ENCODE results near the gene SLX9.
"Not testable (repeated sequence)": the region's sequence is repeated elsewhere in the genome, so short reads cannot be mapped to it uniquely, and the experiment has no call there.

SLX9 gene

DNA sequence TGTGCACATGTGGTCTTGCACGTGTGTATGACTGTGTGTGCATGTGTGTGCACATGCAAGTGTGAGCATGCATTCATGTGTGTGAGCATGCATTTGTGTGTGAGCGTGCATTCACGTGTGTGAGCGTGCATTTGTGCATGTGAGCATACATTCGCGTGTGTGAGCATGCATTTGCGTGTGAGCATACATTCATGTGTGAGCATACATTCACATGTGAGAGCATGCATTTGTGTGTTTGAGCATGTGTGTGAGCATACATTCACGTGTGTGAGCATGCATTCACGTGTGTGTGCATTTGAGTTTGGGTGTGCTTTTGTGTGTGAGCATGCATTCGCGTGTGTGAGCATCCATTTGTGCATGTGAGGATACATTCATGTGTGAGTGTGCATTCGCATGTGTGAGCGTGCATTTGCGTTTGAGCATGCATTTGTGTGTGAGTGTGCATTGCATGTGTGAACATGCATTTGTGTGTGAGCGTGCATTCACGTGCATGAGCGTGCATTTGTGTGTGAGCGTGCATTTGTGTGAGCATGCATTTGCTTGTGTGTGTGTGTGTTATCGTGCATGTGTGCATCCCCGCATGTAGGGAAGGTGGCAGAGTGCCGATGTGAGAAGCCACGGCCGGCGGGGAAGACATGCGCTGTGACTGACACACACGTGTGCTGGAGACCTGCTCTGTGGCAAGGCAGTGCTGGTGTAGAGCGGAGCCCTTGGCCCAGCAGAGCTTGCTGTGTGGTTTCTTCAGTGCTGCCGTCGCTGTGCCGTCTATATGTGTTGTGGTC is 37.4 kb upstream of the SLX9 start:
- no peak for DNase-seq

DNA sequence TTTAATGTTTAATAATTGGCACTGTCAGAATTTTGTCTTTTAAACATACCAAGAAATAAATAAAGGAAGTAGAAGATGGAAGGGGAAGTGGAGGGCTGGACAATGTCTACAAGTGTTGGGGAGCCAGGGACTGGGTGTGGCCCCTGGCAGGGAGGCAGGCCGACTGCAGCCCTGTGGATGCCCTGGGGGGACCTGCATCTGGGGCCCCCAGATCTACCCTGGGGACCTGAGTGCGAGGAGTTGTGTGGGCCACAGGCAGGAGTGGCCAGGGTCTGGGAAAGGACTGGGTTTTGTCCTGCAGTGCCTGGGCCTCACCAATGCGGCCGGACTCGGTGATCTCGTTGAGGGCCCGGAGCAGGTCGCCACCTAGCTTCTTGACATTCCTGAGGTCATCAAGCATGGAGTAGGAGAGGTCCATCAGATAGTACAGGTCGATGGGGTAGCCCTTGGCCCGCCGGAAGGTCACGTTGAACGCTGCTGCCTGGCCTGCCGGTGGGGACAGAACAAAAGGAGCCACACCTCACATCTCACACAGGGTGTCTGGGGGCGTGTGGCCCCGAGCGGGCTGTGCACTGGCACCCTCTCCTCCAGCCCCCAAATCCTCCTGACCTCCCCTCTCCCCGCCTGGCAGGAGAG is 36.7 kb upstream of the SLX9 start:
- DNase-seq = no peak

DNA sequence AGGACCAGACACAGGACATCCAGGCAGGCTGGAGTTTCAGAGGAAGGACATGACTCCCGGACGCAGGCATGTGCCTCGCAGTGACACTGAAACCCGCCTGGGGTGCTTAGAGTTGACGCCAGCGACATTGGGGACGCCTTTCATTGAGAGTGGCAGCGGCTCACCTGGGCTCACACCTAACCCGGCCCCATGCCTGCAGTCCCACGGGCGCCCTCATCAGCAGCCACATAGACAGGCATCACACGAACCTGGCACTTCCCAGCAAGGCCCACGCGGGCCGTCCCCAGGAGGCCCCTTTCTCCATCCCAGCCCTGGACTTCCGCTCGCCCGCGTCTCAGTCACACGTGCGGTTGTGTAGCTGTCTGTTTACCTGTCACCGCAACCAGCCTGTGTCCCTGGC is 36.1 kb upstream of the SLX9 start:
- no peak for DNase-seq

DNA sequence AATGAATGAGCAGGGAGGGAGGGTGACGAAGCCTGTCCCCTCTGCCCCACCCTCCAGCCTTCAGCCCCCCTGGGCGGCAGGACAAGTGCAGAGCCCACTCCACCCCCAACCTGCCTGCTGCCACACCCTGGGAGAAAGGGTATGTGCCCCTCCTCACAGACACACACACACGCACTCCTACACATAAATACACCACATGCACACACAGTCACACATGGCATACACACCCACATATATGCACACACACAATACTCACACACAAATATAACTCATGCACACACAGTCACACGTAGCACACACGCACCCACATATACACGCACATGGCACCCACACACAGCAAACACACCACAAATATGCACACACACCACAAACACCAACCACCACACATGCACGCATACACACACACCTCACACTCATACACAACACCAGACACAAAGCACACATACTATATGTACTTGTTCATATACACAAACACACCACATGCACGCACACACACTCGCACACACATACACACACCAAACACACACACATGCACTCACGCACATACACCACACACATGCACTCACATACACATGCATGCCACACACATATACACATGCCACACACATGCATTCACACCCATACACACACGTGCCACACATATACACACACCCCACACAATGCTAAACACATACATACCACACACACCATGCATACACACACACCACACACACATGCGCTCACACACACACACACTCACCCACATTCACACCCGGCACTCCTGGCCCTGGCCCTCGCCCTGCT is 35.5 kb upstream of the SLX9 start:
- no peak for DNase-seq

DNA sequence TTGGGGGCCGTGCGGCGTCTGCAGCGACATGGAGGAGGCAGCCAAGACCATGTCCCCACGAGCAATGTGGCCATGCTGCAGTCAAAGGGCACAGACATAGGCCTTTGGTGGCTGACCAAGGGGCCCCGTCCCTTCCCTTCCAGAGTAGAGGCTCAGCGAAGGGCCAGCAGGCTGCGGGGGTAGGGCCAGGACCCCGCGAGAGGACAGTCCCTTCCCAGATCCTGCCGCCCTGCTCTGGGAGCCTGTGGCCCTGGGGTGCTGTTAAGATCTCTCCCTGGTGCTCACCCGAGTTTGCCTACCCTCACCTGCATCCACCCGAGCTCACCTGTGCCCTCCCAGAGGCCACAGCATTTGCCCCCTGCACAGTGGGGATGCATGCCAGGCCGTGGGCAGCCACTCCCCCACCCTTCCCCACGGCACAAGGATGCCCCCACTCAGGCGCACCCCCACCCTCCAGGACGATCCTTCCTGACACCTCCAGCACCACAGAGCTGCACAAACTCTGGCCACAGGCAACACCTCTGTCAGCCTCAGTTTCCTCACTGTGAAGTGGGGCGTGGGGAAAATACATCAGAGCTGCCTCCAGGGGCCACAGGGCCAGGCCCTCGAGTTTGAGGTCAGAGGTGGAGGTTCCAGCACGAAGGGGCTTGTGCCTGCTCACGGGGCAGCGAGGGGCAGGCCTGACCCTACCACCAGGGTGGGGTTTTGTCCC is 34.7 kb upstream of the SLX9 start:
- no peak for DNase-seq

DNA sequence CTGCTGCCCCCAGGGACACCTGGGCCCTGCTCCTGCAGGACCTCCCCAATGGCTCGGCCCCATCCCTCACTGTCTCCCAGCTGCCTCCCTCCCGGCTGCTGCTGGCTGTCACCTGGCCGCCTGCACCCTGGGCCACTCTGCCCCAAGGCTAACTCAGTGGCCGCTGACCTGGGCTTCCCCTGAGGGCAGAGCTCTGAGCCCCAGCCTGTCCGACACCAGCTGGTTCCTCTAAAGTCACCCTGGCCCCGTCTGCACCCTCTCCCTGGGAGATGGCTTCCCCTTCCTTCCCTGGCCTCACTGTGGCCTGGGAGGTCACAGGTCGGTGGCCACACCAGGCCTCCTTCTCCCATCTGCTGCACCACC is 34.1 kb upstream of the SLX9 start:
- no peak for DNase-seq

DNA sequence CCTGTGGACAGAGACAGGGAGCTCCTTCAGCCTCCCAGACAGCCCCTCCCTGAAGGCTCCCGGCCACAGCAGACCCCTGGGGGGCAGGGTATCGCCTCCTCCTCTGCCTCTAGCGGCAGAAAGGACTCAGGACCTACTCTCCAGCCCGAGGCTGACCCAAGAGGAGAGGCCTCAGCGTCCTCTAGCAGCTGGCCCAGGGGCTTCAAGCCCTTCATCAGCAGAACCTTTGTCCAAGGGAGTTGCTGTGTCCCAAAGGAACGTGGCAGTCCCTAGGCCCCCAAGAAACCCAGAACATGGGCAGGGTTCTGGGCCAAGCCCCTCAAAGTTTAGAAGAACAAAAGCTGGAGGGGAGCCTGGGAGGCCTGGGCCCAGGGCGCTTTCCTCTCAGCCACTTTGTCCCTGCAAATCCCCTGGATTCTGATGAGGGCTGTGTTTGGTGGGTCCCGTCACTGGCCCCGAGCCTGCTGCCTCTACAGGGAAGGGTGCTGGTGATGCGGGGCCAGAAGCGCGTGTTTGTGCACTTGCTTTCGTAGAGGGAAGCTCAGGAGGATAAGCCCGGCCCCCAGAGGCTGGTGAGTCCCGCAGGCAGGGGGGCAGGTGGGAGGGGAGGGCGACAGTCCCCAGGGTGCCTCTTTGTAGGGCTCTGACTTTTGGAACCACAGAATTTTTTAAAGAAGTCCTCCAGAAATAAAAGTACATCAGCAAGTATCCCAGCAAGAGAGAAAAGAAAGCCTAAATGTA is 32.4 kb upstream of the SLX9 start:
- no peak for DNase-seq

DNA sequence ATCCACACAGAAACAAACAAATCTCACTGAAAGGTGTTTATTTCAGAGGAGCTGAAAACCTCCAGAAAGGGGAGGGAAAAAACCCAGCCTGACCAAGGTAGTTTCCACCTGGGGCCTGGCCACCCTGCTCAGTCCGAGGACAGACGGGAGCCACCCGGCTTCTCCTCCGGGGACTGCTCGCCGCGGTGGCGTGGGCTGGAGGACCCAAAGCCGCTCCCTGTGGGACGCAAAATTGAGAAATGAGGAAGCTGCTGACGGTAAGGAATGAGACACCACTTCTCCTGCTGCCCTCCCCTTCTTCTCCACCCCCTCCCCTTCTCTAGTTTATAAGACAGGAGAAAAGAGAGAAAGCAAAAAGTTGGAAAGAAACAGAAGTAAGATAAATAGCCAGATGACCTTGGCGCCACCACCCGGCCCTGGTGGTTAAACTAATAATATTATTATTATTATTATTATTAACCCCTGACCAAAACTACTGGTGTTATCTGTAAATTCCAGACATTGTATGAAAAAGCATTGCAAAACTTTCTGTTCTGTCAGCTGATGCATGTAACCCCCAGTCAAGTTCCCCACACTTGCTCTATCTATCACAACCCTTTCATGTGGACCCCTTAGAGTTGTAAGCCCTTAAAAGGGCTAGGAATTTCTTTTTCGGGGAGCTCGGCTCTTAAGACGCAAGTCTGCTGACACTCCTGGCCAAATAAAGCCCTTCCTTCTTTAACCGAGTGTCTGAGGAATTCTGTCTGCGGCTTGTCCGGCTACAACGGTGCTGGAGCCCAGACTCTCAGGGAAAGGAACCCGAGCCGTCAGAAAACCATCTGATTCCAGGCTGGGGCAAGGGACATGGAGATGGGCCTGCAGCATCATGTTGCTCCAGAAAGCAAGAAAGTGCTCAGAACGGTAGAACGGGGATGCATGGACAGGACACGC is 31.6 kb upstream of the SLX9 start:
- no peak for DNase-seq

DNA sequence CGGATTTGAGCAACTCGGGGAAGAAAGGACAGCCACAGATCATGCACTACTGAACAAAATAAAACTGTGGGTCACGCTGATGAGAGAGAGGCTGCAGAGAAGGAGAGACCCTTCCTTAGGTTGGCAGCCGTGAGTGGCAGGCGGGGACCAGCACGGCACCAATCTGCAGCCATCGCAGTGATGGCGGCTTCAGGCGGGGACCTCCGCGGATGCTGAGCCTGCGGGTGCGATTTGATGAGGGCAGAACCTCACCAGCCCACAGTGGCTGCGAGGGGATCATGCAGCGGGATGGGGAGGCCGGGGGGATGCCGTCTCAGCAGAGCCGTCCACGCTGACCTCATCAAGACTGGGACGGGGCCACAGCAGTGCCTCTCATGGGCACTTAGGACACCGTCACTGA is 30.9 kb upstream of the SLX9 start:
- no peak for DNase-seq

DNA sequence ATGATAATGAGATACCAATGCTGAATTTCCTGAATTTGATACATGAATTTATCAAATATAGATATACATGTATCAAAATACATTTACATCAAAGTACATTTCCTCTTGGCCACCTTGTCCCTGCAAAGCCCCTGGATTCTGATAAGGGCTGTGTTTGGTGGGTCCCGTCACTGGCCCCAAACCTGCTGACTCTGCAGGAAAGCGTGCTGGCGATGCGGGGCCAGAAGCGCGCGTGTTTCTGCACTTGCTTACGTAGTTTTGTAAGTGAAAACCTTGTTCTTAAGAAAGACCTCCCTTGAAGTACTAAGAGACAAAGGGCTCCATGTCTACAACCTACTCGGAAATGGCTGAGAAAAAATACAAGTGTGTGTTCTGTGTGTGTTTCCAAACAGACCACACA is 30.1 kb upstream of the SLX9 start:
- DNase-seq = no peak

DNA sequence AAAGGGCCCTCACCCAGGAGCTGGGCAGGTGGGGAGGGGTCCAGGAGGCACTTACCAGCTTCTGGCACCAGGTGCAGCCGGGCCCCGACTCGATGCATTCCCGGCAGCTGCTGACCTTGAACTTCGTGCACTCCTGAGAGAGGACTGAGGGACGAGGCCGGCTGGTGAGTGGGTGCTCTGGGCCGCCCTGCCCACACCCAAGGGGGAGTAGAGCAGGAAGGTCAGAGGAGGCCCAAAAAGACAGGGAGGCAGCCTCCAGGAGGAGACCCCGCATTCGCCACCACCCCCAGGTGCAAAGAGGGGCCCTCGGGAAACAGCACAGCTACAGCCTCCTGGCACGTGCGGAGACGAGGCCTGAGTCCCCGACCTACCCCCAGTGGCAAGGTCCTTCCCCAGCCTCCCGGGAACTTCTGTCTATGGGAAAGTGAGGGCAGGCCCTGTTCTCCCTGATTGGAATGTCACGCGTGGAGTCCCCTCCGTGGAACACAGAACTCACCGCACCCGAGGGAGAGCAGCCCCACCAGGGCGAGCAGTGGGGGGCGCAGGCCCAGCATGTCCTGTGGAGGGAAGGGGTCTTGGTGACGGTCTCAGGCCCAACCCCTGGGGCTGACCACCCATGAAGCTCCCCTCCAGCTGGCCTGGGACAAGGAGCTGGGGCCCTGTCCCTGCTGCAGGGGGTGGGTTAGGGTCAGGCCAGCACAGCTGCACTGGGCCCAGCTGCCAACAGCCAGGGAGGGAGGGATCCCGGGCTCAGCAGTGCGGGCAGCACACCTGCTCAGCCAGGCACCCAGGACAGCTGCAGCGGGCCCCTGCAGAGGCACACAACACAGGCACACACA is 29.4 kb upstream of the SLX9 start:
- DNase-seq = no peak

DNA sequence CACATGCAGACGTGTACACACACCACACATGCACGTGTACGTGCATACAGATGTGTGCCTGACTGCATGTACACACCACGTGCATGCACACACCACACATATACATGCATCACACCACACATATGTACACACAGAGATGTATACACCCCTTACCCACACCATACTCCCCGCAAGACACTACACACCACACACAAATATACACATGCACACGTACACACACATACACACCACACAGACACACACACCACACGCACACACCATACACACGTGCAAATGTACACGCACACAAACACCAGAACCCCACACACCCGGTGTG is 28.8 kb upstream of the SLX9 start:
- DNase-seq = no peak

DNA sequence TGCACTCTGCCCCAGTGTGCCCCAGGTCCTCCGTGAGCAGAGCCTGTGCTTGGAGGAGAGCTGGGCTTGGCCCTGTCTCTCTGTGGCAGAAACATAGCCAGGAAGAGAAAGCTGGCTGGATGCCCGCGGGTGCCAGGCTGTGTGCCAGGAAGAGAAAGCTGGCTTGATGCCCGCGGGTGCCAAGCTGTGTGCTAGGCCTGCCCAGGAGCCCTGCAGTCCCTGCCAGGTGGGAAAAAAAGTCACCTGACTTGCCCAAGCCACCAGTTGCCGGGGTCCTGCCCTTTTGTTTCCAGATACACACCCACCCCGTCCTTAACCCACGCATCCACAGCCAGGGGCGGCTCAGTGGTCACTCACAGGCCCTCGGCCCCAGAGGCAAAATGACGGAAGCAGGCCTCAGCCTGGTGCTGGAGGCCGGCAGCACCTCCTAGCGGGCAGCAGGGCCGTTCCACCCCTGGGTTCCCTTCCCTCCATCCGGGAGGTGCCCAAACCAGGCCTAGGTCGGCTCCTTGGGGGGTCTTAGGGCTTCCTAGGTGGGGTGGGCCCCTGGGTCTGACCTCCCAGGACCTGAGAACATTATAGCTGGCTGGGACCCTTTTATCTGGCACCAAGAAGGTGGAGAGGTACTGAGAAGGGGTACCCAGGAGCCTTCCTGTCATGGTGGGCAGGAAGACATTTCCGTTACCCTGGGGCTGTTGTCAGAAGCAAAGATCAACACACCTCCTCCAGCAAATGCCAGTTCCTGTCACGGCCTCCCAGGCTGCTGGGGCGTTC is 28.3 kb upstream of the SLX9 start:
- DNase-seq = no peak

DNA sequence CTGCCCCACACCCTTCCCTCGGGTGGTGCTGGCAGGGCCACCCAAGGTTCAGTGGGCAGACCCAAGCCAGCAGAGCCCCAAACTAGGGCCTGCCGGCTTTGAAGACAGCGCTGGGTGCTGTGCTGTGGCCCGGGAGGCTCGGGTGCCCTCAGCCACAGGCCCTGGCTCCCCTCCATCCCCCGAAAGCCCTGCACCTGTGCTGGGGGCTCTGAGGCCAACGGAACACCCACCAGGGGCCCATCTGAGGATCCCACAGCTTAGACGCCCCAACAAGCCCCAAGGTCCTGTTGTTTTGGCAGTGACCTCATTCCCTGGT is 27.7 kb upstream of the SLX9 start:
- DNase-seq = no peak

DNA sequence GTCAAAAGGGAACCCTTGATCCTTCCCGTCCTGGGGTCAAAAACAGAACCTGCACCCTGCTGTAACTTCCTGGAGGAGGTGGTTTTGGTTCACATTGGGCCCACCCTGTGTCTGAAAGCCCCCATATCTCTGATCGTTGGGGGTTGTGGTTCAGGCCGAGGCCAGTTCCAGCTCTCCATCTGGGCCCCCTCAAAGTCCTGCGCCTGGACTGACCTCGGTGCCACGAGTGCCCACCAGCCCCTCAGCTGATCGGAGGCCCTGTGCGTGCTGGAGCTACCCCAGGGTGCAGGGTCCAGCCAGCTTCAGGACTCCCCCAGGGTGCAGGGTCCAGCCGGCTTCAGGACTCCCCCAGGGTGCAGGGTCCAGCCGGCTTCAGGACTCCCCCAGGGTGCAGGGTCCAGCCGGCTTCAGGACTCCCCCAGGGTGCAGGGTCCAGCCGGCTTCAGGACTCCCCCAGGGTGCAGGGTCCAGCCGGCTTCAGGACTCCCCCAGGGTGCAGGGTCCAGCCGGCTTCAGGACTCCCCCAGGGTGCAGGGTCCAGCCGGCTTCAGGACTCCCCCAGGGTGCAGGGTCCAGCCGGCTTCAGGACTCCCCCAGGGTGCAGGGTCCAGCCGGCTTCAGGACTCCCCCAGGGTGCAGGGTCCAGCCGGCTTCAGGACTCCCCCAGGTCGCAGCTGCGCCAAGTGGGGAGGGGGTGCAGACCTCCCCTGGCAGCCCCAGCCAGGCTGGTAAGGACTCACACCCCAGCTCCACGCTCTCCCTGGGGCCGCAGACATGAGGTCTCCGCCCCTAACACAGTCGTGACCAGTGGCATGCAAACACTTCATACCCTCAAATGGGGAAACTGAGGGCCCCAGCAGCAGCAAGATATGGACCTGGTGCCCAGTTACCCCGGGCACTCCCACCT is 27.1 kb upstream of the SLX9 start:
- DNase-seq = not testable (repeated sequence)

DNA sequence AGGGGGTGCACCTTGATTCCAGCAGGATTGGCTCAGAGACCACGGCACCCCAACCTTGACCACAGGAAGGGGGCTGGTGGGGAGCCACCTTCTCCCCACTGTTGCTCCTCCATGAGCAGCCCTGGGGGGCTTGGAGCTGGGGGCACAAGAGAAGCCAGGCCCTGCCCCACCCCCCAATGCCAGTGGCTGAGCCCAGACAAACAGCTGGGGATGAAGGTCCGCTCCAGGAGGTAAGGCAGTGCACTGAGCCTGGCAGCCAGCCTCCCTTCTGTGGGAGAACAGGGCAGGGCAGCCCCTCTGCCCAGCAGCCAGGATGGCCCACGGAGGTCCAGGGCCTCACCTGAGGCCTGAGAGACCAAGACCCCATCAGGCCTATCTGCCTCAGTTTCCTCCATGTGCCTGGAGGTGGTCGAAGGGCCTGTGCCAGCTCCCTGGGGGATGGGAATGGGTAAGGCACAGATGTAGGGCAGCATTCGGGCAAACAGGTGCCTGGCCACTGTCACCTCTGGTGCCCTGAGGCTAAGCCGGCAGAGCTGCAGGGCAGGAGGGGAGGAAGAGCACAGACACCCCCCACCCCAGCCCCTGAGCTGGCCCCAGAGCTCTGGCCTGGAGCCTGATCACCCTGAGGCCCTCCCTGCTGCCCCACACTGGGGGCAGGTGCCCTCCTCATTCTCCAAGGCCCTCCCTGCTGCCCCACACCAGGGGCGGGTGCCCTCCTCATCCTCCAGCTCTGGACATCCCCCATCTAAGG is 26.2 kb upstream of the SLX9 start:
- no peak for DNase-seq

DNA sequence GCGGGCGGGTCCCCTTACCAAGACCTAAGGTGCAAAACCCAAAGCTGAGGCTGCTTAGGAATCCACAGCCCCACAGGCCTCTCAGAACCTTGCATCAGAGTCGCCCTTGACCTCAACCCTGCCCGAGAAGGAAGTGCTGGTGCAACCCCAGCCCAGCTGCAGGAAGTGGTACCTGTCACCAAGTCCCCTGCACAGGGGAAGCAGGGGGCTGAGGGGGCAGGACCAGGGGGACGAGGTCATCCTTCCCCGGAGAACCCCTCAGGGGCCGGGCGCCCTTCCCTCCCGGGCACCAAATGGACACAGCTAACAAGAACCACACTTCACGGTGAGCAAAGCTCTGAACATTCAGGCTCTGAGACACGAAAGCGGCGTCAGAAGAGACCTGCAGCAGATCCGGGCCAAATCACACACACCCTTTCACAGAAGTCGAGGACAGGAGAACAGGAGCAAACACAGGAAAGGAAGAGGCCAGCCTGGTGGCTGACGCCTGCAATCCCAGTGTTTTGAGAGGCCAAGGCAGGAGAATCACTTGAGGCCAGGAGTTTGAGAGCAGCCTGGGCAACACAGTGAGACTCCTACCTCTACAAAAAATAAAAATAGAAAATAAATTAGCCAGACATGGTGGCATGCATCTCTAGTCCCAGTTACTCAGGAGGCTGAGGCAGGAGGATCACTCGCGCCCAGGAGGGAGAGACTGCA is 25.5 kb upstream of the SLX9 start:
- DNase-seq = peak; percentile 90

DNA sequence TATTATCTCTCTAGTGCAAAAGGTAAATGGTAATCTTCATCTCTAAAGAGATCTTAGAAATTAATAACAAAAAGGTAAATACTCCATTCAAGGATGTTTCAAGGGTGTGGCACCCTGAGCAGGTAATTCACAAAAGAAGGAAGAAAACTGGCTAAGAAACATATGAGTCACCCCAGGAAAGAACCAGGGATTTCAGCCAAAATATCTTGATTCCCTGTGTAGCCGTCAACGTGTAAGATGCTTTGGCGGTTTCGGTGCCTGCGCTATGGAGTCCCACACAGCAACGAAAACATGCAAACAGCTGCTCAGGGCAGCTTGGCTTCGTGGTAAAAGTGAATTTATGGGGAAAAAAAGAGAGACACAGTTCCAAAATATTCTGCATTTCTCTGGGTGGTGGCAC is 22.9 kb upstream of the SLX9 start:
- DNase-seq = no peak
